PC-9 (cell line): Measurements from ENCODE around the gene LBH. TPM values are rescaled to one million over a fixed set of nuclear protein-coding genes. Genes with fewer than 3 reads are reported as not detected.

Experiments used
- BruUV-seq: library from RNA; stranded (reverse); fragments of 400-500 nt; replicated peaks from 2 replicates; lab custom pipeline; 2021; lab: Mats Ljungman, UMichigan
- CTCF ChIA-PET: fragments of 300-600 bp; sonication (Branson Sonifier 250); formaldehyde crosslinking; loops from one replicate; lab custom pipeline; 2022; ENCODE audit warnings: antibody characterized with exemption; lab: Charles Lee
- POLR2A ChIA-PET: fragments of 300-600 bp; sonication (Branson Sonifier 250); formaldehyde crosslinking; loops from one replicate; lab custom pipeline; 2022; ENCODE audit warnings: antibody characterized with exemption; ENCODE audit not compliant: unreplicated experiment; lab: Charles Lee
- DNase-seq, 2 experiments: peaks; one replicate each; pipeline versions ENCODE4 v3.0.0 to v3.0.0-alpha.2; 2015 to 2022; ENCODE audit warnings: mixed read lengths in 1 of 2
- H2AFZ ChIP-seq: fragments of 200-600 bp; sonication (generic); 2 replicates; pipeline ENCODE4 v1.8.1; 2017; ENCODE audit warnings: antibody characterized with exemption
- H3F3A ChIP-seq: fragments of 200-600 bp; sonication (generic); 2 replicates; pipeline ENCODE4 v1.8.1; 2017; ENCODE audit warnings: antibody characterized with exemption, mild to moderate bottlenecking, low read depth; ENCODE audit not compliant: insufficient read depth
- H3K27ac ChIP-seq: fragments of 200-600 bp; sonication (generic); 2 replicates; pipeline ENCODE4 v1.6.1; 2016; ENCODE audit warnings: mixed run types
- H3K27me3 ChIP-seq: fragments of 200-600 bp; sonication (generic); 2 replicates; pipeline ENCODE4 v1.6.1; 2016; ENCODE audit warnings: low read depth, mixed run types; ENCODE audit not compliant: insufficient read depth
- H3K36me3 ChIP-seq: fragments of 200-600 bp; sonication (generic); 2 replicates; pipeline ENCODE4 v1.6.1; 2016; ENCODE audit warnings: low read depth, mixed run types
- H3K4me1 ChIP-seq: fragments of 200-600 bp; sonication (generic); replicated peaks from 2 replicates; pipeline ENCODE4 v1.6.1; 2016; ENCODE audit warnings: mixed run types; ENCODE audit not compliant: insufficient read depth
- H3K4me2 ChIP-seq: fragments of 200-600 bp; sonication (generic); 2 replicates; pipeline ENCODE4 v1.6.1; 2017; ENCODE audit warnings: mixed run types
- H3K4me3 ChIP-seq: fragments of 200-600 bp; sonication (generic); 2 replicates; pipeline ENCODE4 v1.6.1; 2016; ENCODE audit warnings: mixed run types
- H3K79me2 ChIP-seq: fragments of 200-600 bp; sonication (generic); 2 replicates; pipeline ENCODE4 v1.6.1; 2017; ENCODE audit warnings: low read depth, mixed run types
- H3K9me2 ChIP-seq: fragments of 200-600 bp; sonication (generic); 2 replicates; pipeline ENCODE4 v1.8.1; 2017; ENCODE audit warnings: mild to moderate bottlenecking; ENCODE audit not compliant: insufficient read depth
- H3K9me3 ChIP-seq: fragments of 200-600 bp; sonication (generic); 2 replicates; pipeline ENCODE4 v1.8.1; 2016; ENCODE audit warnings: low read depth; ENCODE audit not compliant: insufficient read depth
- H4K20me1 ChIP-seq: fragments of 200-600 bp; sonication (generic); 2 replicates; pipeline ENCODE4 v1.8.1; 2017; ENCODE audit not compliant: insufficient read depth
- CTCF ChIP-seq: fragments of 200-600 bp; sonication (generic); conservative IDR thresholded peaks from 2 replicates; pipeline ENCODE4 v1.6.1; 2017; ENCODE audit warnings: mixed run types, antibody characterized with exemption, mild to moderate bottlenecking, moderate library complexity
- EZH2 ChIP-seq: fragments of 200-600 bp; sonication (generic); IDR thresholded peaks from 2 replicates; pipeline ENCODE4 v1.8.0; 2017; ENCODE audit warnings: antibody characterized with exemption, low read depth
- intact Hi-C: fragments of 100-400 bp; cut with micrococcal nuclease; formaldehyde crosslinking; loops from one replicate; pipeline ENCODE4 v1.10.0; 2022; ENCODE audit not compliant: unreplicated experiment
- total RNA-seq: library from RNA; stranded (reverse); gene quantifications from 2 replicates; pipeline ENCODE4 v1.2.3, GENCODE V29; 2021

LBH gene
- total RNA-seq, 1 experiment from 2014 or later = 30.6 TPM

GRCh38 chr2:30243231-30243630 is 11.9 kb downstream of the LBH start:
- H3F3A ChIP-seq = no peaks in the 10 kb centered on the region
- no peak overlapping the region for H3K27ac ChIP-seq
- ChIA-PET POLR2A (no interaction called here), CTCF (no interaction called here)
- no peak overlapping the region for H2AFZ ChIP-seq
- TF ChIP-seq EZH2 = no peak
- TF ChIP-seq CTCF = no peak
- H3K4me3 ChIP-seq = no peak overlapping the region
- no peaks in the 10 kb centered on the region for H3K9me3 ChIP-seq
- H3K4me1 ChIP-seq = no peaks in the 10 kb centered on the region
- no peaks in the 10 kb centered on the region for H3K79me2 ChIP-seq
- H3K27me3 ChIP-seq = no peaks in the 10 kb centered on the region
- intact Hi-C loops = no loop called here
- BruUV-seq = no TSS peak
- no peak for DNase-seq
- H4K20me1 ChIP-seq = no peaks in the 10 kb centered on the region
- H3K9me2 ChIP-seq = no peaks in the 10 kb centered on the region
- no peaks in the 10 kb centered on the region for H3K36me3 ChIP-seq
- H3K4me2 ChIP-seq = no peak overlapping the region

- Histone ChIP-seq H4K20me1 (no peaks in the 10 kb centered on the region), H3K36me3 (no peaks in the 10 kb centered on the region), H3K4me3 (no peak overlapping the region), H3K4me2 (no peak overlapping the region), H3K4me1 (no peaks in the 10 kb centered on the region), H3K9me3 (no peaks in the 10 kb centered on the region), H3K27me3 (no peaks in the 10 kb centered on the region), H3K27ac (no peak overlapping the region), H3K79me2 (no peaks in the 10 kb centered on the region), H3F3A (no peaks in the 10 kb centered on the region), H2AFZ (no peak overlapping the region), H3K9me2 (no peaks in the 10 kb centered on the region)
- ChIA-PET CTCF (interaction anchor here (0.6 kb wide), 1 partner anchor 1794 kb away, joined by 6 read pairs; the partner anchor contains the start of gene DPY30), POLR2A (no interaction called here)
- DNase-seq = no peak
- BruUV-seq = no TSS peak
- no peak for TF ChIP-seq EZH2
- TF ChIP-seq CTCF = no peak
- intact Hi-C loops = no loop called here
Measured at GRCh38 chr2:30245364-30245763, 14.0 kb downstream of the LBH start.

DNA sequence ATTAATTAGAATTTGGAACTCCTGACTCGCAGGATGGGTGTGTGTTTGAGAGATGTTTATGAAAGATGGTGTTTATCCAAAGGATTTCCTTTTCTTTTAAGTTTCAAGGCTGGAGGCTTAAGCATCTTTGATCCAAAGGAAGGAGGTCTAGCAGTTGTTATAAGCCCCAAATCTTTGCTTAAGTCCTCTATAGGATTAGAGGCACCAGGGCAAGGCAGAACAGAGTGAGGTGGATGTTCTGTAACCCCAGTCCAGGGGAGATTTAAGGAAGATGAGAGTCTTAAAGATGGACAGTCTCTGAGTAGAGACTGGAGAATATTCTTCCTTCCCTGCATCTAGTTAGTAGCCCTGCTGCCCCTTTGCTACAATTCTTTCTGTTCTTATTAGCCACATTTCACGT is 17.5 kb downstream of the LBH start:
- ChIA-PET CTCF (no interaction called here), POLR2A (no interaction called here)
- intact Hi-C loops = no loop called here
- TF ChIP-seq EZH2 = no peak
- no peak for TF ChIP-seq CTCF
- no peaks in the 10 kb centered on the region for H4K20me1 ChIP-seq
- H3K9me3 ChIP-seq = no peaks in the 10 kb centered on the region
- H3K4me3 ChIP-seq = no peak overlapping the region
- no peaks in the 10 kb centered on the region for H3K36me3 ChIP-seq
- 0 out of 2 replicates have a peak, but pooled peaks cover 18% of the 10 kb centered on the region for H3F3A ChIP-seq
- no peak overlapping the region for H2AFZ ChIP-seq
- no peak overlapping the region for H3K4me2 ChIP-seq
- H3K27ac ChIP-seq = no peak overlapping the region
- no peaks in the 10 kb centered on the region for H3K27me3 ChIP-seq
- H3K4me1 ChIP-seq = peaks cover 21% of the 10 kb centered on the region
- H3K79me2 ChIP-seq = no peaks in the 10 kb centered on the region
- H3K9me2 ChIP-seq = no peaks in the 10 kb centered on the region
- DNase-seq = no peak
- no TSS peak for BruUV-seq
